GM21825 (cell line): ENCODE results near the gene CCDC39.

Source experiments
- ATAC-seq: cut with Tn5 transposase; IDR thresholded peaks from one replicate; pipeline ENCODE4 v1.9.1; 2021; ENCODE audit warnings: mild to moderate bottlenecking, moderate library complexity; ENCODE audit not compliant: unreplicated experiment

CCDC39 gene

GRCh38 chr3:180679178-180680096 is at the start of gene CCDC39:
CCDC39 (minus strand) TSS chr3:180679489; CDS start chr3:180679380, 109 bp downstream.
- peak; percentile 95 for ATAC-seq

- ATAC-seq = no peak
Observed at GRCh38 chr3:180720012-180720411, 40.7 kb upstream of the CCDC39 start.

DNA sequence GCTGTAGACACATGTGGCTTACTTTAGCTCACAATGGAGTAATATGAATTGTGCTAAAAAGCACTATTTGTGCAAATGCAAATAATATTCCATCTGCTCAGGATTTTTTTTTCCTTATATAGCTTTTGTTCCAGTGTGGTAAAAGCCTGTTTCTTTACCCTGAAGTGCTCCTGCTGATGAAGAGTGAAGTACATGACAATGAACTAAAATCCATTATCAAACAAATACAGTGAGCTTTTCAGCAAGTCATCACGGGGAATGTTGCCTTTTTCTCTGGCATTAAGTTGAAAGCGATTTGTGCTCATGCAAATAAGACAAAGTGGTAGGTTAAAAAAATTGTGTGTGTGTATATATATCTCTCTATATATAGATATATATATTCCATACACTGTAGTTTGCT is 28.6 kb upstream of the CCDC39 start:
- no peak for ATAC-seq

GRCh38 chr3:180705619-180706018 is 26.3 kb upstream of the CCDC39 start:
- no peak for ATAC-seq

DNA sequence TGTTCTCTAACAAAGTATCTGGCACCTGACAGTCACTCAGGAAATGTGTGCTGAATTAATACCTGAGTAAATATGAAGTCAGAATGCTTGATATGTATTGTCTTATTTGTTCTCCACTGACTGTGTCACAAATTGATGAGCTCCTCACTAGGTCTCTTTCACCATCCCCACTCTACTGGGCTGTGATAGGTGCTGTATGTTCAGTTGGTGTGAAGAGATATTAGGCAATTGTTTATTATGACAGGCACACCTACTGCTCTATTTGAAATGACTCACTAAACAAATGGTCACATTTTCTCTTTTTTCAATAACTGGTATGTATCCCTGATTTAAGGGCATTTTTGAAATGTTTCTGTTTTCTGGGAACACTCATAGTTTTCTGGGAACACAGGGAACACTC is 25.2 kb upstream of the CCDC39 start:
- ATAC-seq = no peak

- ATAC-seq = no peak
Observed at GRCh38 chr3:180700941-180701340, 21.7 kb upstream of the CCDC39 start.

DNA sequence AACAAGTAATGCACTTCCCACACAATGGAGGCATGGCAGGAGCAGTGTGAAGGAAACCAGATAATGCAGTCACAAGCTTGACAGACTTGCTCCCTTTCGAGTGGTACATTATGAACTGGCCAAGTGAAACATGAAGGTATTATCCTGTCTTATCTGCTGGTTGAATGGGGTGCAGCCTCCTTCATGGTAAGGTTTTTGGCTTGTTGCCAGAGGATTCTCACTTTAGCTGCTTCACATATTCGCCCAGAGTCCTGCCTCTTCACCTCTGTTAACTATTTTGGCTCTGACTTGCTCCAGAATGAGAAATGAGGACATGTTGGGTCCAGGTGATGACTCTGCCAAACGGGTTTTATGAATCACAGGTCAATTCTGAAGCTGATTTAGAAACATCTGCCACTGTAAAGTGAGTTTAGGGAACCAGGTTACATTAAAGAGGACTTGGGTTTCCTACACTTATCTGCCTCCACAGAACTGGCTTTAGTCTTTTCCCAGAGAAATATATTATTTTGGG is 19.5 kb upstream of the CCDC39 start:
- ATAC-seq = no peak

DNA sequence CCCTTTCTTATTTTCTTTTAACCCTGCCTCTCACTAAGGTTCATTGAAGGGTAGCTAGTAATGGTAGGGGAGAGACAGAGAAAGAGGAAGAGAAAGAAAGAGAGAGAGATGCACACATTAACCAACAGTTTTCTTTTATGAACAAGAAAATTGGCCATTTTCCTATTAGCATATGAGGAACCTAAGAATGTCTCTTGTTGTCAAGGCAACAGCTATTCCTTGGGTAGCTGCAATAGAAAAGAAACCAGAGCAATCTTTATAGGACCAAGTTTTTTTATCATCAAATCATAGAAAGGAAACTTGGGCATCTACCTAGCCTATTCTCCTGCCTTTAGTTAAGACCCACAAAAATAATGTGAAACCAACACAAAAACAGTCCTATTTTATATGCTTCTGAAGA is 15.0 kb upstream of the CCDC39 start:
- ATAC-seq = no peak

DNA sequence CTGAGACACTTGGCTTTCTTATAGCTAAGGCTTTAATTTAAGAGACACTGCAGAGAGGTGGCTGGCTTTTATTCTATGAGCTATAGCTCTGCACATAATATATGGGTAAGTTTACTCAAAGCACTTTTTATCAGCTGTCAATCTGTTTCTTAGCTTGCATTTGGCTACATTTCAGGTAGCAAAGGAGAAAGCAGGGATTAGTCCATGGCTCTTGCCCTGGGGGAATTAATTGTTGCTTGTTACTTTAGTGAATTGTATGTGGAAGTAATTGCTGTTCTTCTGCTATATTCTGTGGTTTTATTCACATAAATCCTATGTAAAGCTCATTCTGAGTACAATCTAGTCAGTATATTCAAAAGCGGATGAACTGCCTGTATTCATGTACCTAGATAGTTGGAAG is 14.4 kb upstream of the CCDC39 start:
- no peak for ATAC-seq

DNA sequence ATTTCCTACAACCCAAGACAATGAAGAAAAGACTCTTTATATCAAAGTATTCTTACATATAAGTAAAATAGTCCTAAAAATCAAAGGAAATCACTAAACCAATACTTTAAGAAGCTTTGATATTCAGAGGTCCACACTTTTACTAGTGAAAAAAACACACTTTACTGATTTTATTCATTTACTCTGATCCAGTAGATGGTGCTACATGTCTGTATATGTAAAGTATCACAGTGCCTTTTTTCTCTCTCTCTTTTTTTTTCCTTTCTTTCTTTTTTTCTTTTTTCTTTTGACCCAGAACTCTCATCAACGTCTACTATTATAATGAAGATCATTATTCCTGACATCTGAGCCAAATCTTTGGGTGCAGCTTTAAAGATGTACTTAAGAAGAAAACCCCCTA is 10.8 kb upstream of the CCDC39 start:
- ATAC-seq = no peak

DNA sequence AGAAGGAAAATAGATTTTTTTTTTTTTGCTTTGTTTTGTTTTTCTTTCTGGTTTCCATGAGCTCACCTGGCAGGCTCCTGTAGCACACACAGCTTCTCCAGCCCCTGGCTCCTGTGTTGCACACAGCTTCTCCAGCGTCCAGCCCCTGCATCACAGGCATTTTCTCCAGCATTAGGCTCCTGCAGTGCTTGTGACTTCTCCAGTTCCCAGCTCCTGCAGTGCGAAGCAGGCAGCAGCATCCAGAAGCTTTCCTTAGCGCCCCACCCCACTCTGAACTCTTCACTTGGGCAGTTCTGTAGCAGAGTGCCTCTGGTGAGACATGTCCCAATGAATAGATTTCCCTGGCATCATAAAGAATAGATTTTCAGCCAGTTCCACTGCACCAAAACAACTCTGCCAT is 5.5 kb upstream of the CCDC39 start:
- ATAC-seq = no peak

GRCh38 chr3:180683816-180684215 is 4.5 kb upstream of the CCDC39 start:
- no peak for ATAC-seq

- ATAC-seq = peak; percentile 46
Observed at GRCh38 chr3:180680097-180680430, 775 bp upstream of the CCDC39 start.

- no peak for ATAC-seq
Observed at GRCh38 chr3:180678231-180678630, 1.1 kb downstream of the CCDC39 start.

GRCh38 chr3:180661444-180661843 is 17.8 kb downstream of the CCDC39 start:
- ATAC-seq = no peak

DNA sequence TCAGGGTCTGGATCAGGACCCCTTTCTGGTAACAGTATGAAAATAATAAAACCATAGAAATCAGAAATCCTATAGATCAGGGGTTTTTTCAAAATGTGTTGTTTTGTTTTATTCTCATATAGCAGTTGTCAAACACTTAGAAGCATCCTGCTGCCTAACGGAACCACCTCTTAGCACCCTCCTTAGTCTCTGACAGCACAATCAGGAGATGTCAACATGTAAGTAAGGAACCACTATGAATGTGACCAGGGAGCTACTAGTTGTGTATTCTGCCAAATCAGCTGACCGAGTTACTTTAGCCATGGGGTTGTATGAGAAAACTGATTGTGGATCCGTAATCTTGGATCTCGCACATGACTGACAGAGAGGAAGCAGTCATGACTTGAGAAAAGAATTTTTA is 22.2 kb downstream of the CCDC39 start:
- ATAC-seq = no peak

GRCh38 chr3:180656406-180656805 is 22.9 kb downstream of the CCDC39 start:
- no peak for ATAC-seq

- ATAC-seq = no peak
Observed at GRCh38 chr3:180646187-180646790, 33.0 kb downstream of the CCDC39 start.

DNA sequence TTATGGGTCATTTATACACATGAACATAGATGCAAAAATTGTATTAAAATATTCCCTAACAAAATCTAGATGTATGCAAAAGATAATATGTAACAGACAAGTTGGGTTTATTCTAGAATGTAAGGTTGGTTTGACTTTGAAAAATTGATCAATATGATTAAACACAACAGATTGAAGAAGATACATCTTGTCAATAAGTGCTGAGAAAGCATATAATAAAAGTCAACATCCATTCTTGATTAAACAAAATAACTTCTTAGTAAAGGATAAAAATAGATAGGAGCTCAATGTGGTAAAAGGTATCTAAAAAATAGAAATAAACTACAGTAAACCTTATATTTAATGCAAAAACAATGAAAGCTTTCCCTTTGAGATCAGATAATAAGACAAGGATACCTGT is 38.3 kb downstream of the CCDC39 start:
- ATAC-seq = no peak

DNA sequence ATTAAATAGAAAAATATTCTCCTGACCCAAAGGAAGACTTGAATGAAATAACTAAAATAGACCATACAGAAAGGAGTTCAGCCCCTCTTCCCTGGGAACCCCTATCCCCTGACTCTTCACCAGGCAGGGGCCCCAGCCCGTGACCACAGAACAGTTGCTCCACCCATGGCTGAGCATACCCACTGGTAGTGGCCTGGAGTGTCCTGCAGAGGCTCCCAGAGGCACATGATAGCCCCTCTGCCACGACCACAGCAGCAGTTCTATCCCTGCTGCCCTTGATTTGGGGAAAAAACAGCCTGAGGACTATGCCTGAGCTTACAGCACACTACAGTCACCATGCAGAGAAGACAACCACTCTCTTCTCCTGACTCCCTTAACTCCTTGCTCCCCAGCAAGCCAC is 45.6 kb downstream of the CCDC39 start:
- ATAC-seq = no peak

GRCh38 chr3:180631317-180631716 is 48.0 kb downstream of the CCDC39 start:
- no peak for ATAC-seq

DNA sequence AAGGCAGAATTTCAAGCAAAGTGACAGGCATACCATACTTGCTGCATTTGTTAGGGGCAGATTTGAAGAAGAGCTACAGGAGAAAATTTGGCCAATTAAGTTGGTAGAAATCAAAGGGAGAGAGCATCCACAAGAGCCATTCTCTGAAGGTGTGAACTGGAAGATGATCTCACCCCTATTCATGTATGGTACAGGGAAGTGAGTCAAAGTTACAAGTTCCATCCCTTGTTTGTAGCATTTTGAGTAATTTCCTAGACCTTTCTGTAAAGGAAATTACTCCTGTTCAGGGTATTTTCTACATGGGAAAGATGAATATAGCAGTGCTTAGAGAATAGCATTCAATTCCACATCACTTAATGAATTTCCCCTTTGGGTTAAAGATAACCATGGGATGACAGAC is 48.9 kb downstream of the CCDC39 start:
- ATAC-seq = no peak
